ENCODE measurements around the gene CYP2D6.

- TF ChIP-seq CTCF (IDR thresholded peaks at IDR 0.05) (no peak), POLR2AphosphoS5 (IDR thresholded peaks at IDR 0.05; ENCODE audit: low read depth, low read length) (no peak), TCF7L2 (IDR thresholded peaks at IDR 0.05; ENCODE audit: low read depth, low read length) (no peak), SIN3A (IDR thresholded peaks at IDR 0.05; ENCODE audit: borderline replicate concordance, insufficient read depth, low read depth, low read length) (no peak)
- TF ChIP-seq, protein P1, sequence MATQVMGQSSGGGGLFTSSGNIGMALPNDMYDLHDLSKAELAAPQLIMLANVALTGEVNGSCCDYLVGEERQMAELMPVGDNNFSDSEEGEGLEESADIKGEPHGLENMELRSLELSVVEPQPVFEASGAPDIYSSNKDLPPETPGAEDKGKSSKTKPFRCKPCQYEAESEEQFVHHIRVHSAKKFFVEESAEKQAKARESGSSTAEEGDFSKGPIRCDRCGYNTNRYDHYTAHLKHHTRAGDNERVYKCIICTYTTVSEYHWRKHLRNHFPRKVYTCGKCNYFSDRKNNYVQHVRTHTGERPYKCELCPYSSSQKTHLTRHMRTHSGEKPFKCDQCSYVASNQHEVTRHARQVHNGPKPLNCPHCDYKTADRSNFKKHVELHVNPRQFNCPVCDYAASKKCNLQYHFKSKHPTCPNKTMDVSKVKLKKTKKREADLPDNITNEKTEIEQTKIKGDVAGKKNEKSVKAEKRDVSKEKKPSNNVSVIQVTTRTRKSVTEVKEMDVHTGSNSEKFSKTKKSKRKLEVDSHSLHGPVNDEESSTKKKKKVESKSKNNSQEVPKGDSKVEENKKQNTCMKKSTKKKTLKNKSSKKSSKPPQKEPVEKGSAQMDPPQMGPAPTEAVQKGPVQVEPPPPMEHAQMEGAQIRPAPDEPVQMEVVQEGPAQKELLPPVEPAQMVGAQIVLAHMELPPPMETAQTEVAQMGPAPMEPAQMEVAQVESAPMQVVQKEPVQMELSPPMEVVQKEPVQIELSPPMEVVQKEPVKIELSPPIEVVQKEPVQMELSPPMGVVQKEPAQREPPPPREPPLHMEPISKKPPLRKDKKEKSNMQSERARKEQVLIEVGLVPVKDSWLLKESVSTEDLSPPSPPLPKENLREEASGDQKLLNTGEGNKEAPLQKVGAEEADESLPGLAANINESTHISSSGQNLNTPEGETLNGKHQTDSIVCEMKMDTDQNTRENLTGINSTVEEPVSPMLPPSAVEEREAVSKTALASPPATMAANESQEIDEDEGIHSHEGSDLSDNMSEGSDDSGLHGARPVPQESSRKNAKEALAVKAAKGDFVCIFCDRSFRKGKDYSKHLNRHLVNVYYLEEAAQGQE (IDR thresholded peaks at IDR 0.05; ENCODE audit: insufficient read depth in 1 of 2, low read depth in 2 of 2, low read length in 1 of 2), result no peak
These were observed 45.8 kb upstream of the CYP2D6 start for GRCh38 chr22:42176255-42176915.
